Panc1 (cell line): ENCODE measurements around the gene NCAPD3. TPM values are rescaled to one million over a fixed set of nuclear protein-coding genes. Genes with fewer than 3 reads are reported as not detected.

ENCODE experiments used
- ATAC-seq: fragments of 200-7000 bp; cut with Tn5 transposase; 2 replicates; pipeline ENCODE4 v1.9.1; 2020; ENCODE audit warnings: mild to moderate bottlenecking, moderate library complexity
- BruUV-seq: library from RNA; stranded (reverse); fragments of 400-500 nt; replicated peaks from 2 replicates; lab custom pipeline; 2021; lab: Mats Ljungman, UMichigan
- CTCF ChIA-PET: fragments of 300-600 bp; sonication (Branson Sonifier 250); formaldehyde crosslinking; loops from one replicate; lab custom pipeline; 2022; ENCODE audit warnings: antibody characterized with exemption; lab: Charles Lee
- POLR2A ChIA-PET: fragments of 300-600 bp; sonication (Branson Sonifier 250); formaldehyde crosslinking; loops from one replicate; lab custom pipeline; 2022; ENCODE audit warnings: antibody characterized with exemption; lab: Charles Lee
- DNase-seq: peaks from one replicate; pipeline ENCODE4 v3.0.0-alpha.2; 2010; ENCODE audit warnings: low read depth, low spot score
- H3K27ac ChIP-seq: 2 replicates; pipeline ENCODE4 v1.5.1; 2011; ENCODE audit warnings: mild to moderate bottlenecking, low read length, inconsistent platforms
- H3K27me3 ChIP-seq: fragments of 200-500 bp; sonication (Bioruptor generic); 2 replicates; pipeline ENCODE4 v1.6.0; 2014; ENCODE audit warnings: low read length, inconsistent platforms; ENCODE audit not compliant: control insufficient read depth, insufficient read depth
- H3K36me3 ChIP-seq: fragments of 200-500 bp; sonication (Bioruptor generic); 2 replicates; pipeline ENCODE4 v1.5.1; 2014; ENCODE audit warnings: inconsistent platforms, mild to moderate bottlenecking, low read length, moderate library complexity; ENCODE audit not compliant: control insufficient read depth, insufficient read depth
- H3K4me1 ChIP-seq: 2 replicates; pipeline ENCODE4 v1.5.1; 2011; ENCODE audit warnings: inconsistent platforms, mild to moderate bottlenecking, low read length, moderate library complexity; ENCODE audit not compliant: control insufficient read depth, insufficient read depth
- H3K4me3 ChIP-seq, 2 experiments: 2 replicates each; pipeline ENCODE4 v1.5.1; 2011 to 2012; ENCODE audit warnings: low read depth in 2 of 2, low read length in 2 of 2, mild to moderate bottlenecking in 2 of 2, inconsistent platforms in 1 of 2, moderate library complexity in 1 of 2
- H3K9me3 ChIP-seq: fragments of 200-500 bp; sonication (Bioruptor generic); 2 replicates; pipeline ENCODE4 v1.5.1; 2014; ENCODE audit warnings: low read depth, mild to moderate bottlenecking, inconsistent platforms, low read length, moderate library complexity; ENCODE audit not compliant: control insufficient read depth, insufficient read depth
- POLR2AphosphoS5 ChIP-seq: IDR thresholded peaks from 2 replicates; pipeline ENCODE4 v1.6.1; 2012; ENCODE audit warnings: mild to moderate bottlenecking, low read depth, low read length, moderate library complexity
- SIN3A ChIP-seq: IDR thresholded peaks from 2 replicates; pipeline ENCODE4 v1.6.1; 2012; ENCODE audit warnings: low read depth, mild to moderate bottlenecking, low read length, moderate library complexity, borderline replicate concordance; ENCODE audit not compliant: insufficient read depth
- TCF7L2 ChIP-seq: IDR thresholded peaks from 2 replicates; pipeline ENCODE4 v1.6.1; 2011; ENCODE audit warnings: mild to moderate bottlenecking, low read depth, low read length, inconsistent platforms
- in situ Hi-C: cut with HindIII; loops from 2 replicates; pipeline ENCODE4 v1.10.0; 2016; ENCODE audit warnings: low sequenced_read_pairs, low pct_unique_long_range_greater_than_20kb
- intact Hi-C: fragments of 100-400 bp; cut with micrococcal nuclease; formaldehyde crosslinking; loops from one replicate; pipeline ENCODE4 v1.10.0; 2022; ENCODE audit not compliant: unreplicated experiment
- total RNA-seq: library from RNA; stranded (reverse); gene quantifications from one replicate; pipeline ENCODE4 v1.2.1, GENCODE V29; 2021; ENCODE audit not compliant: unreplicated experiment
- TF ChIP-seq, protein P1 (sequence below): fragments of 450-650 bp; IDR thresholded peaks from 2 replicates; pipeline ENCODE4 v1.5.1; 2017; ENCODE audit warnings: mild to moderate bottlenecking
- TF ChIP-seq, protein P2 (sequence below), 2 experiments: IDR thresholded peaks; 2 replicates each; pipeline ENCODE4 v1.6.1; 2011 to 2012; ENCODE audit warnings: low read depth in 2 of 2, control low read depth in 1 of 2, low read length in 1 of 2, mild to moderate bottlenecking in 1 of 2, moderate library complexity in 1 of 2; ENCODE audit not compliant: insufficient read depth in 1 of 2

NCAPD3 gene
- total RNA-seq, 1 experiment from 2014 or later = 75.9 TPM

DNA sequence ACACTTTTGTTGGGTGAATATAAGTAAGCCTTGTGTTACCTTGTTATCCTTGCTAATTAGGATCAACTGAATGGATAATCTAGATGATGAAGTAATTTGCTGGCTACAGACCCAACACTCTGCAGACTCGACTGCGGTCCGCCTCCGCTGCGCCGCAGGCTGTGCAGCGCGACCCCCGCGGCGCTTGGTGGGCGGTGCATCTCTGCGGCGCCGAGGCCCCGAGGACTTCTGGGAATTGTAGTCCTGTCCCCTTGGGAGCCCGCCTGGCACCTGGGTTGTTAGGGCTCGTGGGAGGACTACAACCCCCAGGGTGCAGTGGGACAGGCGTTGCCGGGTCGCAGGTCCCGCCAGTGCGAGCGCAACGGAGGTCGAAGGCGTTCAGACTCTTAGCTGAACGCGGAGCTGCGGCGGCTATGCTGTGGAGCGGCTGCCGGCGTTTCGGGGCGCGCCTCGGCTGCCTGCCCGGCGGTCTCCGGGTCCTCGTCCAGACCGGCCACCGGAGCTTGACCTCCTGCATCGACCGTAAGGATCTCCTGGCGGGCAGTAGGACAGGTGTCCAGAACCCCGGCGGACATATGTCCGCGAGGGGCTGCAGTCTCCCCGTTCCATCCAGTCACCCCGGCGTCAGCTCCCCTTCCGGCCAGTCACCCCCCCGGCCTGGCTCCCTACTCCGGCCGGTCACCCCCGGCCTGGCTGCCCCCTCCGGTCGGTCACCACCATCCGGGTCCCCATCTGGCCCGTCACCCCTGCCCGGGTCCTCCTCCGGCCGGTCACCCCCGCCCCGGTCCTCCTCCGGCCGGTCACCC is 29.6 kb upstream of the NCAPD3 start, which contains the start of the genes ACAD8 and THYN1:
TSS of gene ACAD8 (plus strand) at position 381 of the 806 bp plus-strand sequence. CDS start at position 414, 33 bp downstream.
TSS of gene THYN1 (minus strand) at position 165 of the 806 bp plus-strand sequence. CDS start 470 bp downstream, outside the sequence.
- no peaks in the 10 kb centered on the region for H3K9me3 ChIP-seq
- in situ Hi-C loops = no loop called here
- peaks cover 17% of the 10 kb centered on the region for H3K4me1 ChIP-seq
- ATAC-seq (peak; percentile 100), DNase-seq (peak; percentile 85)
- H3K4me3 ChIP-seq = peak within 1 kb of the TSS; percentile 99
- TF ChIP-seq POLR2AphosphoS5 (peak; percentile 60; the same call in 1 of the 2 replicates), SIN3A (0 out of 2 replicates have a peak, but pooled peaks have one; percentile 49), TCF7L2 (peak; percentile 18; the same call in 1 of the 2 replicates)
- TF ChIP-seq, protein P1, sequence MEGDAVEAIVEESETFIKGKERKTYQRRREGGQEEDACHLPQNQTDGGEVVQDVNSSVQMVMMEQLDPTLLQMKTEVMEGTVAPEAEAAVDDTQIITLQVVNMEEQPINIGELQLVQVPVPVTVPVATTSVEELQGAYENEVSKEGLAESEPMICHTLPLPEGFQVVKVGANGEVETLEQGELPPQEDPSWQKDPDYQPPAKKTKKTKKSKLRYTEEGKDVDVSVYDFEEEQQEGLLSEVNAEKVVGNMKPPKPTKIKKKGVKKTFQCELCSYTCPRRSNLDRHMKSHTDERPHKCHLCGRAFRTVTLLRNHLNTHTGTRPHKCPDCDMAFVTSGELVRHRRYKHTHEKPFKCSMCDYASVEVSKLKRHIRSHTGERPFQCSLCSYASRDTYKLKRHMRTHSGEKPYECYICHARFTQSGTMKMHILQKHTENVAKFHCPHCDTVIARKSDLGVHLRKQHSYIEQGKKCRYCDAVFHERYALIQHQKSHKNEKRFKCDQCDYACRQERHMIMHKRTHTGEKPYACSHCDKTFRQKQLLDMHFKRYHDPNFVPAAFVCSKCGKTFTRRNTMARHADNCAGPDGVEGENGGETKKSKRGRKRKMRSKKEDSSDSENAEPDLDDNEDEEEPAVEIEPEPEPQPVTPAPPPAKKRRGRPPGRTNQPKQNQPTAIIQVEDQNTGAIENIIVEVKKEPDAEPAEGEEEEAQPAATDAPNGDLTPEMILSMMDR = no peak
- POLR2A ChIA-PET = interaction anchor here (0.8 kb wide), 1 partner anchor 30 kb away, joined by 3 read pairs; the partner anchor contains the start of gene NCAPD3
- no peaks in the 10 kb centered on the region for H3K27me3 ChIP-seq
- no peaks in the 10 kb centered on the region for H3K36me3 ChIP-seq
- intact Hi-C loops = loop anchor here (2.0 kb wide), 1 partner anchor 29 kb away; the partner anchor contains the start of gene VPS26B
- H3K27ac ChIP-seq = peak within 1 kb of the TSS; percentile 96
- no TSS peak for BruUV-seq
- CTCF ChIA-PET = interaction anchor here (1.2 kb wide), 1 partner anchor 8 kb away, joined by 4 read pairs; no protein-coding TSS in a partner anchor

DNA sequence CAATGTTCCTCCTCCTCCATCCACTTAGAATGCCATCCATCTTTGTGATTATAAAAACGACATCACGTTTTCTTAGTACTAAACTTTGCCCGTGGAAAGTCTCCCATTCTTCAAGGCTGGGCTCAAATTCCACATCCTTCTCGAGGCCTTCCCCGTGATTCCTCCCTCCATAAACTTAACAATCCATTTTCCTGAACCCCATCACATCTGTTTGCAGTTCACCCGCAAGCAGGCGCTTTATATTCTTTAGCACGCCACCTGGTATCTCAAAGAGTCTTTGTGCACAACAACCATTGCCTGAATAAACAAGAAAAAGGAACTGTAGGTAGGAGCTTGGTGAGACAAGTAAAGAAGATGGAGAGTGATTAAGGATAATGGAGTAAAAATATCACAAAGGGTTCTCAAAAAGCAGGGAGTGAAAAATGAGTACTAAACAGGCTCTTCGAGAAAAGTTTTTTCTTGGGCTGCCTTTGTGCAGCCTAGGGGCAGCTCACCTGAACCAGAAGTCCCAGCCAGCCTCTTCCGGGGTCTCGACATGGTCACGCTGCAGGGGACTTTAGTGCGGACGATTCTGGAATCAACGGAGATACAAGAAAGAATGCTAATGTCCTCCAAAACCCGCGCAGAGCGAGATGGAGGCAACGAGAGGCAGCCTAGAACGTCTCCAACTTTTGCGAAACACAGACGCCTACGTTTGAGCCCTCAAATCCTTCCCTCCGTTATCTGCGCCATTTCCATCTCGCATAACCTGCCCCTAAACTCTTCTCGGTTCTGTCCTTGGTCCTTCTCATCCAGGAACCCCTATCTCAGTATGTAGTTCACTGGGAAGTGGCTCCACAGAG is 28.8 kb upstream of the NCAPD3 start:
- TF ChIP-seq POLR2AphosphoS5 (no peak), SIN3A (no peak; the same call in 1 of the 2 replicates), TCF7L2 (no peak)
- TF ChIP-seq, protein P1 = no peak
- TF ChIP-seq, protein P2, sequence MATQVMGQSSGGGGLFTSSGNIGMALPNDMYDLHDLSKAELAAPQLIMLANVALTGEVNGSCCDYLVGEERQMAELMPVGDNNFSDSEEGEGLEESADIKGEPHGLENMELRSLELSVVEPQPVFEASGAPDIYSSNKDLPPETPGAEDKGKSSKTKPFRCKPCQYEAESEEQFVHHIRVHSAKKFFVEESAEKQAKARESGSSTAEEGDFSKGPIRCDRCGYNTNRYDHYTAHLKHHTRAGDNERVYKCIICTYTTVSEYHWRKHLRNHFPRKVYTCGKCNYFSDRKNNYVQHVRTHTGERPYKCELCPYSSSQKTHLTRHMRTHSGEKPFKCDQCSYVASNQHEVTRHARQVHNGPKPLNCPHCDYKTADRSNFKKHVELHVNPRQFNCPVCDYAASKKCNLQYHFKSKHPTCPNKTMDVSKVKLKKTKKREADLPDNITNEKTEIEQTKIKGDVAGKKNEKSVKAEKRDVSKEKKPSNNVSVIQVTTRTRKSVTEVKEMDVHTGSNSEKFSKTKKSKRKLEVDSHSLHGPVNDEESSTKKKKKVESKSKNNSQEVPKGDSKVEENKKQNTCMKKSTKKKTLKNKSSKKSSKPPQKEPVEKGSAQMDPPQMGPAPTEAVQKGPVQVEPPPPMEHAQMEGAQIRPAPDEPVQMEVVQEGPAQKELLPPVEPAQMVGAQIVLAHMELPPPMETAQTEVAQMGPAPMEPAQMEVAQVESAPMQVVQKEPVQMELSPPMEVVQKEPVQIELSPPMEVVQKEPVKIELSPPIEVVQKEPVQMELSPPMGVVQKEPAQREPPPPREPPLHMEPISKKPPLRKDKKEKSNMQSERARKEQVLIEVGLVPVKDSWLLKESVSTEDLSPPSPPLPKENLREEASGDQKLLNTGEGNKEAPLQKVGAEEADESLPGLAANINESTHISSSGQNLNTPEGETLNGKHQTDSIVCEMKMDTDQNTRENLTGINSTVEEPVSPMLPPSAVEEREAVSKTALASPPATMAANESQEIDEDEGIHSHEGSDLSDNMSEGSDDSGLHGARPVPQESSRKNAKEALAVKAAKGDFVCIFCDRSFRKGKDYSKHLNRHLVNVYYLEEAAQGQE (IDR thresholded peaks at IDR 0.05; ENCODE audit: insufficient read depth in 1 of 2, low read depth in 2 of 2, low read length in 1 of 2) = no peak
- H3K27me3 ChIP-seq = no peaks in the 10 kb centered on the region
- no peaks in the 10 kb centered on the region for H3K9me3 ChIP-seq
- no TSS peak for BruUV-seq
- H3K4me3 ChIP-seq = peak overlapping the region; percentile 99
- H3K4me1 ChIP-seq = peaks cover 17% of the 10 kb centered on the region
- POLR2A ChIA-PET = no interaction called here
- CTCF ChIA-PET = no interaction called here
- peak overlapping the region; percentile 96 for H3K27ac ChIP-seq
- DNase-seq (no peak), ATAC-seq (peak; percentile 55)
- intact Hi-C loops = loop anchor here (2.0 kb wide), 1 partner anchor 28 kb away; the partner anchor contains the start of gene VPS26B
- in situ Hi-C loops = no loop called here
- no peaks in the 10 kb centered on the region; the same call in 1 of the 2 replicates for H3K36me3 ChIP-seq
